Ectodermal cell (in vitro differentiated cells): ENCODE data around the gene C1QTNF1.

ENCODE experiments used
- H3K27ac ChIP-seq: 2 replicates; pipeline ENCODE4 v1.7.0; 2013; ENCODE audit warnings: mild to moderate bottlenecking, low read depth, low read length; ENCODE audit not compliant: insufficient read depth, poor library complexity, severe bottlenecking
- H3K27me3 ChIP-seq: 2 replicates; pipeline ENCODE4 v1.7.0; 2013; ENCODE audit warnings: mild to moderate bottlenecking, low read length; ENCODE audit not compliant: insufficient read depth, control insufficient read depth, poor library complexity, severe bottlenecking
- H3K36me3 ChIP-seq: one replicate; pipeline ENCODE4 v1.7.0; 2013; ENCODE audit warnings: low read length; ENCODE audit not compliant: control insufficient read depth, insufficient read depth
- H3K4me1 ChIP-seq: one replicate; pipeline ENCODE4 v1.7.0; 2013; ENCODE audit warnings: low read length; ENCODE audit not compliant: control insufficient read depth, insufficient read depth
- H3K4me3 ChIP-seq: 2 replicates; pipeline ENCODE4 v1.7.0; 2013; ENCODE audit warnings: low read depth, low read length, control low read depth; ENCODE audit not compliant: insufficient read depth
- H3K9me3 ChIP-seq: 2 replicates; pipeline ENCODE4 v1.7.0; 2013; ENCODE audit warnings: mild to moderate bottlenecking, low read length, moderate library complexity; ENCODE audit not compliant: control insufficient read depth
- WGBS, 2 experiments: methylation state at CpG; one replicate each; pipeline ENCODE4 v1.1.7; 2013; ENCODE audit warnings: missing lambda C conversion rate in 2 of 2; 5-methylcytosine and 5-hydroxymethylcytosine counted together

The C1QTNF1 gene

GRCh38 chr17:79048826-79049755 lies 25.1 kb downstream of the C1QTNF1 start:
- H3K4me1 ChIP-seq: peaks cover 6% of the 10 kb centered on the region
- H3K9me3 ChIP-seq: no peaks in the 10 kb centered on the region
- H3K27ac ChIP-seq: no peak overlapping the region
- WGBS, 2 experiments: 88% methylated on average over 21 of the region's 21 CpGs
- H3K36me3 ChIP-seq: no peaks in the 10 kb centered on the region
- H3K27me3 ChIP-seq: no peaks in the 10 kb centered on the region
- no peak overlapping the region for H3K4me3 ChIP-seq

GRCh38 chr17:79049821-79050220 lies 25.9 kb downstream of the C1QTNF1 start:
- Histone ChIP-seq H3K4me3 (no peak overlapping the region), H3K9me3 (no peaks in the 10 kb centered on the region), H3K4me1 (peaks cover 6% of the 10 kb centered on the region), H3K36me3 (no peaks in the 10 kb centered on the region), H3K27me3 (no peaks in the 10 kb centered on the region), H3K27ac (no peak overlapping the region)
- WGBS, 2 experiments: 90 to 94% methylated on average over 11 of the region's 11 CpGs

DNA sequence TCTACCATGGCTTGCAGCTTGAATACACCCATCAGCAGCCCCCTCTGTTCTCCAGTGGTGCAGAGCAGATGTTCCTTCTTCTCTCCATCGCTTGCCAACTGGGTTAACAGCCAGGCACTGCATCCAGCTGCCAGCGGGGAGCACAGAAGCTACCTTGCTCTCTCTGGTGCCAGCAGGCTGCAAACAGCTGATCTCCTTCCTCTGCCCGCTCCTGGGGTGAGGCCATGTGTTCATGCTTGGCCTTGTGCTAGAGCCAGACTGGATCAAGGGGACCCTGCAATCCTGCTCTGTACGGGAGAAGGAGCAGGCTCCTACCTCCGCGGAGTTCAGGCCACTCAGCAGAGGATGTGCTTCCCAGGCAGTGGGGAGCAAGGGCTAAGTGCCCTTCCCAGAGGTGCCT lies 26.6 kb downstream of the C1QTNF1 start:
- Histone ChIP-seq H3K4me1 (peaks cover 6% of the 10 kb centered on the region), H3K27ac (no peak overlapping the region), H3K9me3 (no peaks in the 10 kb centered on the region), H3K27me3 (no peaks in the 10 kb centered on the region), H3K4me3 (no peak overlapping the region), H3K36me3 (no peaks in the 10 kb centered on the region)
- 90 to 92% methylated on average over 6 of the region's 6 CpGs for WGBS, 2 experiments

DNA sequence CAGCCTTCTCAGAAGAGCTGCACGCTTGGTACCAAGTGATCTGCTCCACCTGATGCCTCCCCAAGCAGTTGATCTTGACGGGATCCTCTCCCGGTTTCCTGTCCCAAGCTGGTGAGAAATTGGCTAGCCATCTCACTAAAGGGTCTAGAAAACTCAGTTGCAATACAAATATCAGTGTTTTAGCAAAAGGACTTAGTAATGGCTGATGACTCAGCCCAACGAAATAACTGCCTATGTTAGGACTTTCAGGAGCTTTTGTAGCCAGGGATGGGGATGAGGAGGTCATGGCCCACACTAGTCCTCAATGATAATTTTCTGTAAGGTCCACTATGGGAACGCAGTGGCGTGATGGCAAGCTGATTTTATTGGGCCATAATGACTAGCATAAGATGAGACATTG lies 27.3 kb downstream of the C1QTNF1 start:
- Histone ChIP-seq H3K4me1 (peaks cover 6% of the 10 kb centered on the region), H3K27ac (no peak overlapping the region), H3K36me3 (no peaks in the 10 kb centered on the region), H3K27me3 (no peaks in the 10 kb centered on the region), H3K4me3 (no peak overlapping the region), H3K9me3 (no peaks in the 10 kb centered on the region)
- WGBS, 2 experiments: 87 to 91% methylated on average over 6 of the region's 6 CpGs

DNA sequence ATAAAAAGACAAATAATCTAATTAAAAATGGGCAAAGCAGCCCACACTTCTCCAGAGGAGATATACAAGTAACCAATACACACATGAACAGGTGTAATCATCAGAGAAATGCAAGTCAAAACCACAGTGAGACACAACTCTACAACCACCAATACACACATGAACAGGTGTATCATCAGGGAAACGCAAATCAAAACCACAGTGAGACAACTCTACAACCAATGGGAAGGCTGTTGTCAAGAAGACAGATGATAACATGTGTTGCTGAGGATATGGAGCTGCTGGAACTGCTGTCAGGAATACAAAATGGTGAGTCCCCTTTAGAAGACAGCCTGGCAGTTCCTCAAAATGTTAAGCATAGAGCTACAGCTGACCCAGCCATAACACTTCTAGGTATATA lies 28.2 kb downstream of the C1QTNF1 start:
- Histone ChIP-seq H3K4me1 (peaks cover 6% of the 10 kb centered on the region), H3K27ac (no peak overlapping the region), H3K27me3 (no peaks in the 10 kb centered on the region), H3K36me3 (no peaks in the 10 kb centered on the region), H3K4me3 (no peak overlapping the region), H3K9me3 (no peaks in the 10 kb centered on the region)
- 92 to 100% methylated on average over 1 of the region's 1 CpG for WGBS, 2 experiments

DNA sequence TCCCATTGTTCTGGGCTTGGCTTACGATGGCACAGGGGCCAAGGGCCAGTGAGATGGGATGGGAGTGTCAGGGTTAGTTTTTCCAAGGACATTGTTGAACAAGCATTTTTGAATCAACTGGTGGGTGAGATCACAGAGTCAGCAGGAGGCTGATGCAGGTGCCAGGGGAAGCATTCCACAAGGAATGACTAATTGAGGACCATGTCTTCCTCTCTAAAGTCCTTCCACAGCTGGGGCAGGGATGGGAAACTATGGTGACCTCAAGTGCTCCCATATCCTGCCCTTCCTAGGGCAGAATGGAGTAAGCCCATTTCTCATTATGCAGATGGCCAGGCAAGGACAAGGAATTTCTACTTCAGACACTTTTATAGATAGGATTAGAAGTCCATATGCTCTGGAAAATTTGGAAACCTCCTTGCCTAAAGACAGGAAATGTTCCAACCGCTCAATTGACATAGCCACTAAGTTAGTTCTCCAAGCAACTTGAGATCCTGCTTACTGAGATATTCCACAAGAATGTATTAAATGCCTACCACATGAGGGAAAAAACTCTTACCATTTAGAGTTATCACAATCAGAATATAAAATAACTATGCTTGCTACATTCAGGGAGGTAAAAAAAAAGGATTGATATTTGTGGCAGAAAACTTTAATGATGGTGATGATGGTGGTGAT lies 29.4 kb downstream of the C1QTNF1 start:
- Histone ChIP-seq H3K9me3 (no peaks in the 10 kb centered on the region), H3K27ac (no peak overlapping the region), H3K36me3 (no peaks in the 10 kb centered on the region), H3K27me3 (no peaks in the 10 kb centered on the region), H3K4me3 (no peak overlapping the region), H3K4me1 (peaks cover 6% of the 10 kb centered on the region)
- WGBS, 2 experiments: 75 to 91% methylated on average over 2 of the region's 2 CpGs

GRCh38 chr17:79054200-79054960 lies 30.4 kb downstream of the C1QTNF1 start:
- H3K27me3 ChIP-seq: no peaks in the 10 kb centered on the region
- no peak overlapping the region for H3K27ac ChIP-seq
- WGBS, 2 experiments: 84 to 86% methylated on average over 2 of the region's 2 CpGs
- no peaks in the 10 kb centered on the region for H3K4me1 ChIP-seq
- no peak overlapping the region for H3K4me3 ChIP-seq
- H3K36me3 ChIP-seq: no peaks in the 10 kb centered on the region
- H3K9me3 ChIP-seq: no peaks in the 10 kb centered on the region

DNA sequence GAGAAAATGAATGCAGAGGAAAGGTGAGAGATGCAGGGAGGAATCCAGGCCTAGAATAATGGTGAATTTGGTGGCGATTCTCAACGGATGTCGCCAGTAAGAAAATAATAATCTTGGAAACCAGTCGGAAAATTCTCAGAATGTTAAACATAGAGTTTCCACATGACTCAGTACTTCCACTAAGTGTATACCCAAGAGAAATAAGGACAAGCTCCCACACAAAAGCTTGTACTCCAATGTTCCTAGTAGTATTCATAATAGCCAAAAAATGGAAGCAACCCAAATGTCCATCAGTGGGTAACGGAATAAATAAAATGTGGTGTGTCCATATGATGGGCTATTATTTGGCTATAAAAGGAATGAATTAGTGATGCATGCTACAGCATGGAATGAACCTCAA lies 31.2 kb downstream of the C1QTNF1 start:
- Histone ChIP-seq H3K27me3 (no peaks in the 10 kb centered on the region), H3K36me3 (no peaks in the 10 kb centered on the region), H3K4me3 (no peak overlapping the region), H3K27ac (no peak overlapping the region), H3K4me1 (no peaks in the 10 kb centered on the region), H3K9me3 (no peaks in the 10 kb centered on the region)
- 92 to 95% methylated on average over 5 of the region's 5 CpGs for WGBS, 2 experiments

DNA sequence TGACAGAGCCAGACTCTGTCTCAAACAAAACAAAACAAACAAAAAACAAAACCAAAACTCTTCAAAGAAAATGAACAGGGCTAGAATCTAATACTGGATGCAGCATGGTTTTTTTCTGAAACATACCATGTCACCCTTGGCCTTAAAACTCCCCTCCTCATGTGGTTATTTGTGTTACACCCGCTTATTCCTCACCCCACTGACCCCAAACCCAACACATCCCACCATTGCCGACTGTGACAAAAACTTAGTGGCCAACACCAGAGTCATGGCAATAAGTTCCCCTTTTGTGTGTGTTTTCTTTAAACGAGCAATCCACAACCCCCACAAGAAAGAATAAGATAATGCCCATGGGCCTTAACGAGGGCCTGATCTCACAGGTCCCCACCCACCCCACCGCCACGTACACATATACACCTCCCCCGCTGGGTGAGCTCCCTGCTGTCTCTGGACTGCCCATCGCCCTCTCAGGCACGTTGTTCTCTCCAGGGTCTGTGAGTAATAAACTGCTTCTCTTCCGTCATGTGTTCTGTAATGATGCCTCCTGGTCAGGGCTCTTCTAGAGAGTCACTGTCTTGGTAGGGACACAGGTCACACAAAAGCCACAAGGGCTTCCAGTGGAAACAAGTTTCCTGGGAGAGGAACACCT lies 33.9 kb downstream of the C1QTNF1 start:
- Histone ChIP-seq H3K4me1 (no peaks in the 10 kb centered on the region), H3K27ac (no peak overlapping the region), H3K36me3 (no peaks in the 10 kb centered on the region), H3K9me3 (no peaks in the 10 kb centered on the region), H3K4me3 (no peak overlapping the region), H3K27me3 (no peaks in the 10 kb centered on the region)
- 88 to 92% methylated on average over 10 of the region's 10 CpGs for WGBS, 2 experiments
